Fibroblast of lung (primary cell): Measurements from ENCODE around the gene TNNT1. TPM values are rescaled to one million over a fixed set of nuclear protein-coding genes. Genes with fewer than 3 reads are reported as not detected.

Experiments
- DNase-seq, 2 donors: peaks; one replicate each; pipeline versions ENCODE4 v3.0.0 to v3.0.0-alpha.2; 2010; ENCODE audit warnings: low read depth in 2 of 2
- H2AFZ ChIP-seq: 2 replicates; pipeline ENCODE4 v1.5.1; 2012; ENCODE audit warnings: low read length, control low read depth, inconsistent platforms
- H3K27ac ChIP-seq: 2 replicates; pipeline ENCODE4 v1.5.1; 2011; ENCODE audit warnings: low read length, control low read depth; ENCODE audit not compliant: insufficient read depth
- H3K27me3 ChIP-seq: 2 replicates; pipeline ENCODE4 v1.5.1; 2011; ENCODE audit warnings: mild to moderate bottlenecking, low read length; ENCODE audit not compliant: control insufficient read depth, insufficient read depth
- H3K36me3 ChIP-seq: 2 replicates; pipeline ENCODE4 v1.5.1; 2011; ENCODE audit warnings: low read length; ENCODE audit not compliant: control insufficient read depth, insufficient read depth
- H3K4me1 ChIP-seq: 2 replicates; pipeline ENCODE4 v1.5.1; 2011; ENCODE audit warnings: low read length; ENCODE audit not compliant: control insufficient read depth, insufficient read depth; ENCODE audit errors: extremely low read depth
- H3K4me2 ChIP-seq: 2 replicates; pipeline ENCODE4 v1.5.1; 2011; ENCODE audit warnings: low read length, control low read depth; ENCODE audit not compliant: insufficient read depth; ENCODE audit errors: extremely low read depth
- H3K4me3 ChIP-seq, 4 experiments: fragments of 200-600 bp in 1 of 4; sonication (generic) in 1 of 4; replicated peaks in 1 of 4; 2 replicates each; pipeline ENCODE4 v1.5.1; 2011 to 2016; ENCODE audit warnings: low read length in 4 of 4, low read depth in 3 of 4, mild to moderate bottlenecking in 3 of 4, control low read depth in 2 of 4, inconsistent platforms in 1 of 4, mixed read lengths in 1 of 4; ENCODE audit not compliant: insufficient read depth in 1 of 4; ENCODE audit errors: control extremely low read depth in 1 of 4
- H3K79me2 ChIP-seq: 2 replicates; pipeline ENCODE4 v1.5.1; 2012; ENCODE audit warnings: mild to moderate bottlenecking, low read length, inconsistent platforms; ENCODE audit not compliant: control insufficient read depth, insufficient read depth
- H3K9ac ChIP-seq: 2 replicates; pipeline ENCODE4 v1.5.1; 2011; ENCODE audit warnings: mild to moderate bottlenecking, low read length, control low read depth; ENCODE audit not compliant: insufficient read depth
- H3K9me3 ChIP-seq: 2 replicates; pipeline ENCODE4 v1.5.1; 2012; ENCODE audit warnings: low read depth, low read length; ENCODE audit not compliant: control insufficient read depth, insufficient read depth
- H4K20me1 ChIP-seq: 2 replicates; pipeline ENCODE4 v1.5.1; 2011; ENCODE audit warnings: low read length; ENCODE audit not compliant: control insufficient read depth, insufficient read depth; ENCODE audit errors: extremely low read depth
- EZH2 ChIP-seq: IDR thresholded peaks from 2 replicates; pipeline ENCODE4 v1.5.1; 2012; ENCODE audit warnings: low read length, control low read depth, mild to moderate bottlenecking; ENCODE audit errors: missing control alignments
- polyA plus RNA-seq, 2 donors: library from polyadenylated mRNA; depleted of rRNA in 1 of 2; stranded (reverse) in 1 of 2; unstranded in 1 of 2; fragments of >200 nt; gene quantifications; 2 replicates each; pipeline ENCODE4 v1.2.1, GENCODE V29; 2011 to 2012; ENCODE audit warnings: missing spikeins in 1 of 2
- total RNA-seq: library from RNA; depleted of rRNA; stranded (reverse); fragments of >200 nt; gene quantifications from 2 replicates; pipeline ENCODE4 v1.2.1, GENCODE V29; 2014
- TF ChIP-seq, protein P1 (sequence below), 2 donors: IDR thresholded peaks in 1 of 2; conservative IDR thresholded peaks in 1 of 2; 1 replicate in 1 of 2; 2 replicates in 1 of 2; pipeline ENCODE4 v1.5.1; 2011 to 2012; ENCODE audit warnings: low read length in 2 of 2, control low read depth in 1 of 2, inconsistent platforms in 1 of 2, low read depth in 1 of 2, mild to moderate bottlenecking in 1 of 2

Gene TNNT1
- total and polyA plus RNA-seq, 2 donors (not counting 1 experiment from before 2014, with no cell fraction given) = 1.7 to 10.4 TPM

DNA sequence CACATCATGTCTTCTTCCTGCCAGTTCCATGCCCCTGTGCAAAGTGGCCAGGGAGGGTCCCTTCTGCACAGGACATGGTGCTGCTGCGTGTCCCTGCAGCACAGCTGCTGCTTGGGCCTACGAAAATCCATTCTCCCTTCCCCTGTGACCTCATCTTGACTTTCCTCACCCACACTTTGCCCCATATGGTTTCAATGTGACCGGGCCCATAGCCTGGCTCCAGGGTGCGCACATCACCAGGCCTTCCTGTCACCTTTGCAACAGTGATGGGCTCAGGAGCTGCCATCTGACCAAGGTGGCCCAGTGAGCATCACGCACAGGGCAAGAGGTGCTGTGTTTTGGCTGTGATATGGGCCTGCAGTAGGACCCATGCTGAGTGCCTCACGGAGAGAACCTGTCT is 42.4 kb downstream of the TNNT1 start:
- H3K36me3 ChIP-seq = peaks cover 13% of the 10 kb centered on the region
- no peak overlapping the region for H2AFZ ChIP-seq
- TF ChIP-seq, protein P1, sequence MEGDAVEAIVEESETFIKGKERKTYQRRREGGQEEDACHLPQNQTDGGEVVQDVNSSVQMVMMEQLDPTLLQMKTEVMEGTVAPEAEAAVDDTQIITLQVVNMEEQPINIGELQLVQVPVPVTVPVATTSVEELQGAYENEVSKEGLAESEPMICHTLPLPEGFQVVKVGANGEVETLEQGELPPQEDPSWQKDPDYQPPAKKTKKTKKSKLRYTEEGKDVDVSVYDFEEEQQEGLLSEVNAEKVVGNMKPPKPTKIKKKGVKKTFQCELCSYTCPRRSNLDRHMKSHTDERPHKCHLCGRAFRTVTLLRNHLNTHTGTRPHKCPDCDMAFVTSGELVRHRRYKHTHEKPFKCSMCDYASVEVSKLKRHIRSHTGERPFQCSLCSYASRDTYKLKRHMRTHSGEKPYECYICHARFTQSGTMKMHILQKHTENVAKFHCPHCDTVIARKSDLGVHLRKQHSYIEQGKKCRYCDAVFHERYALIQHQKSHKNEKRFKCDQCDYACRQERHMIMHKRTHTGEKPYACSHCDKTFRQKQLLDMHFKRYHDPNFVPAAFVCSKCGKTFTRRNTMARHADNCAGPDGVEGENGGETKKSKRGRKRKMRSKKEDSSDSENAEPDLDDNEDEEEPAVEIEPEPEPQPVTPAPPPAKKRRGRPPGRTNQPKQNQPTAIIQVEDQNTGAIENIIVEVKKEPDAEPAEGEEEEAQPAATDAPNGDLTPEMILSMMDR (conservative IDR thresholded peaks at IDR 0.05 in 1 of 2, IDR thresholded peaks at IDR 0.05 in 1 of 2; ENCODE audit: low read depth in 1 of 2, low read length in 2 of 2) = no peak
- TF ChIP-seq EZH2 = no peak
- H3K4me2 ChIP-seq = no peak overlapping the region
- no peak overlapping the region for H3K9ac ChIP-seq
- no peaks in the 10 kb centered on the region for H3K4me1 ChIP-seq
- H3K27ac ChIP-seq = no peak overlapping the region
- H3K27me3 ChIP-seq = no peaks in the 10 kb centered on the region
- no peak for DNase-seq
- H3K4me3 ChIP-seq = no peak overlapping the region
- peaks cover 21% of the 10 kb centered on the region for H3K79me2 ChIP-seq
- H4K20me1 ChIP-seq = no peaks in the 10 kb centered on the region
- no peaks in the 10 kb centered on the region for H3K9me3 ChIP-seq

GRCh38 chr19:55105237-55105636 is 43.8 kb downstream of the TNNT1 start:
- TF ChIP-seq, protein P1 (conservative IDR thresholded peaks at IDR 0.05 in 1 of 2, IDR thresholded peaks at IDR 0.05 in 1 of 2; ENCODE audit: low read depth in 1 of 2, low read length in 2 of 2) = no peak
- TF ChIP-seq EZH2 = no peak
- no peak overlapping the region for H3K4me3 ChIP-seq
- H3K4me1 ChIP-seq = no peaks in the 10 kb centered on the region
- H3K79me2 ChIP-seq = peaks cover 16% of the 10 kb centered on the region
- H3K9me3 ChIP-seq = no peaks in the 10 kb centered on the region
- no peaks in the 10 kb centered on the region for H3K27me3 ChIP-seq
- no peaks in the 10 kb centered on the region for H4K20me1 ChIP-seq
- H3K4me2 ChIP-seq = no peak overlapping the region
- H3K27ac ChIP-seq = no peak overlapping the region
- no peak overlapping the region for H2AFZ ChIP-seq
- H3K36me3 ChIP-seq = peaks cover 11% of the 10 kb centered on the region
- no peak overlapping the region for H3K9ac ChIP-seq
- DNase-seq = no peak

- peaks cover 4% of the 10 kb centered on the region for H3K4me1 ChIP-seq
- H4K20me1 ChIP-seq = peaks cover 1% of the 10 kb centered on the region
- H3K9me3 ChIP-seq = no peaks in the 10 kb centered on the region
- peaks cover 9% of the 10 kb centered on the region for H3K36me3 ChIP-seq
- H3K4me2 ChIP-seq = no peak overlapping the region
- H3K27me3 ChIP-seq = no peaks in the 10 kb centered on the region
- peaks cover 7% of the 10 kb centered on the region for H3K79me2 ChIP-seq
- no peak overlapping the region for H3K27ac ChIP-seq
- no peak overlapping the region for H2AFZ ChIP-seq
- H3K9ac ChIP-seq = no peak overlapping the region
- H3K4me3 ChIP-seq = no peak overlapping the region
- TF ChIP-seq, protein P1 (conservative IDR thresholded peaks at IDR 0.05 in 1 of 2, IDR thresholded peaks at IDR 0.05 in 1 of 2; ENCODE audit: low read depth in 1 of 2, low read length in 2 of 2) = no peak
- TF ChIP-seq EZH2 = no peak
- no peak for DNase-seq
These were observed 45.8 kb downstream of the TNNT1 start for GRCh38 chr19:55103190-55103589.
